Memory B cell (primary cell): ENCODE measurements around the gene UBE2J1.
"Not testable (repeated sequence)": the region's sequence is repeated elsewhere in the genome, so short reads cannot be mapped to it uniquely, and the experiment has no call there.

Experiments
- ATAC-seq: fragments of 150-1000 bp; cut with Tn5 transposase; 2 replicates; pipeline ENCODE4 v1.10.0; 2021; ENCODE audit warnings: low read depth, mild to moderate bottlenecking, moderate library complexity
- DNase-seq, 2 donors: peaks; one replicate each; pipeline ENCODE4 v3.0.0; 2022; ENCODE audit warnings: low spot score in 2 of 2
- H3K27ac Mint-ChIP-seq: one replicate; pipeline ENCODE4 v1.8.0; 2022; ENCODE audit warnings: mild to moderate bottlenecking, moderate library complexity, mixed read lengths
- H3K27me3 Mint-ChIP-seq: one replicate; pipeline ENCODE4 v1.8.0; 2022; ENCODE audit warnings: mixed read lengths
- H3K36me3 Mint-ChIP-seq: one replicate; pipeline ENCODE4 v1.8.0; 2022; ENCODE audit warnings: mild to moderate bottlenecking, mixed read lengths
- H3K4me1 Mint-ChIP-seq: one replicate; pipeline ENCODE4 v1.8.0; 2022; ENCODE audit warnings: mixed read lengths
- H3K4me3 Mint-ChIP-seq: one replicate; pipeline ENCODE4 v1.8.0; 2022; ENCODE audit warnings: mild to moderate bottlenecking, moderate library complexity, mixed read lengths
- H3K9me3 Mint-ChIP-seq: one replicate; pipeline ENCODE4 v1.8.0; 2022; ENCODE audit warnings: mixed read lengths

The UBE2J1 gene

DNA sequence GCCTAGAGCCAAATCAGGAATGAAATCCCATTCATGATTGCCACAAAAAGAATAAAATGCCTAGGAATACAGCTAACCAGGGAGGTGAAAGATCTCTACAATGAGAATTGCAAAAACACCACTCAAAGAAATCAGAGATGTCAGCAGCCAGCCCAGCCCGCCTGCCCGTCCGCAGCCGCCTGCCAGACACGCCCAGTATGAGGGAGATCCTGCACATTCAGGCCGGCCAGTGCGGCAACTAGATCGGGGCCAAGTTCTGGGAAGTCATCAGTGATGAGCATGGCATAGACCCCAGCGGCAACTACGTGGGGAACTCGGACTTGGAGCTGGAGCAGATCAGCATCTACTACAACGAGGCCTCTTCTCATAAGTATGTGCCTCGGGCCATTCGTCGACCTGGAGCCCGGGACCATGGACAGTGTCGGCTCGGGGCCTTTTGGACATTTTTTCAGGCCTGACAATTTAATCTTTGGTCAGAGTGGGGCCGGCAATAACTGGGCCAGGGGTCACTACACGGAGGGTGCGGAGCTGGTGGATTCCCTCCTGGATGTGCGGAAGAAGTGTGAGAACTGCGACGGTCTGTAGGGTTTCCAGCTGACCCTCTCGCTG is 50.8 kb downstream of the UBE2J1 start:
- H3K4me1 Mint-ChIP-seq, result peaks cover 18% of the 10 kb centered on the region
- ATAC-seq, result no peak
- no peaks in the 10 kb centered on the region for H3K36me3 Mint-ChIP-seq
- H3K27ac Mint-ChIP-seq, result no peak overlapping the region
- peaks cover 2% of the 10 kb centered on the region for H3K9me3 Mint-ChIP-seq
- no peak overlapping the region for H3K4me3 Mint-ChIP-seq
- H3K27me3 Mint-ChIP-seq, result no peaks in the 10 kb centered on the region
- no peak for DNase-seq

GRCh38 chr6:89299466-89299850 is 53.1 kb downstream of the UBE2J1 start:
- H3K27ac Mint-ChIP-seq, result no peak overlapping the region

DNA sequence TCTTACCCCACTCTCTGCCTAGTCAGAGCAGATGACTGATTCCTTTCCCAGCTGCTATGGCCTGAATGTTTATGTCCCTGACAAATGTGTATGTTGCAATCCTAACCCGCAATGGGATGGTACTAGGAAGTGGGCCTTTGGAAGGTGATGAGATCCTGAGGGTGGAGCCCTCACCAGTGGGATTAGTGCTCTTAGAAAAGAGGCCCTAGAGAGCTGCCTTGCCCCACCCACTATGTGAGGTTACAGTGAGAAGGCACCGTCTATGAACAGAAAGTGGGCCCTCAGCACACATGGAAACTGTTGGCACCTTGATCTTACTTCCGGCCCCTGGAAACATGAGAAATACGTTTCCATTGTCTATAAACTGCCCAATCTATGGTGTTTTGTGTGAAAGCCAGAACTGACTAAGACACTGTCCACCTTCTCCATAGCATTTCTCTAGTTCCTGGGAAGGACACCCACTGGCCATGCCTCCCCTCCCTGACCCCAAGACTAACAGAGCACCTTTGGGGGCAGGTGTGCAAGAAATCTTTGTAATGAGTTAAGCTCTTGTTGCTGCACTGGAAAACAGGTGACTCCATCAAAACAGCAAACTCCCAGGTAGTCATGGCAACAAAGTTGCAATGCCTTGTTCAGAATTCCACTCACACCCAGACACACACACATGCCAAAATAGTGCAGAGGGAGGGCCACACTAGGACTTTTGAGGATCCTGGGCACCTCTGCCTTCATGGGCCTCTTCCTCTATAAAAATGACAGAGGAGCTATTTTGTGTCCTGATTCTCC is 53.6 kb downstream of the UBE2J1 start:
- Mint-ChIP-seq H3K4me3 (no peak overlapping the region), H3K27ac (peak overlapping the region; percentile 38), H3K36me3 (peaks cover 3% of the 10 kb centered on the region), H3K9me3 (peaks cover 2% of the 10 kb centered on the region), H3K27me3 (no peaks in the 10 kb centered on the region), H3K4me1 (peaks cover 14% of the 10 kb centered on the region)
- no peak for ATAC-seq
- no peak for DNase-seq

More at GRCh38 chr6:89299466-89299850, 53.1 kb downstream of the UBE2J1 start:
- Mint-ChIP-seq H3K36me3 (peaks cover 3% of the 10 kb centered on the region), H3K27me3 (no peaks in the 10 kb centered on the region), H3K9me3 (peaks cover 2% of the 10 kb centered on the region), H3K4me3 (no peak overlapping the region), H3K4me1 (peaks cover 14% of the 10 kb centered on the region)
- ATAC-seq, result no peak
- no peak for DNase-seq

- H3K4me3 Mint-ChIP-seq, result peak overlapping the region; percentile 8
- ATAC-seq, result peak; percentile 84
These were observed 54.7 kb downstream of the UBE2J1 start for GRCh38 chr6:89297695-89298351.

GRCh38 chr6:89295981-89296380 is 56.5 kb downstream of the UBE2J1 start:
- Mint-ChIP-seq H3K4me1 (peaks cover 14% of the 10 kb centered on the region), H3K36me3 (peaks cover 3% of the 10 kb centered on the region), H3K27me3 (no peaks in the 10 kb centered on the region), H3K9me3 (no peaks in the 10 kb centered on the region), H3K27ac (no peak overlapping the region), H3K4me3 (no peak overlapping the region)
- ATAC-seq (no peak), DNase-seq (no peak)

More at GRCh38 chr6:89297695-89298351, 54.7 kb downstream of the UBE2J1 start:
- Mint-ChIP-seq H3K27ac (no peak overlapping the region), H3K36me3 (peaks cover 3% of the 10 kb centered on the region), H3K4me1 (peaks cover 14% of the 10 kb centered on the region), H3K27me3 (no peaks in the 10 kb centered on the region), H3K9me3 (no peaks in the 10 kb centered on the region)
- DNase-seq, result no peak

DNA sequence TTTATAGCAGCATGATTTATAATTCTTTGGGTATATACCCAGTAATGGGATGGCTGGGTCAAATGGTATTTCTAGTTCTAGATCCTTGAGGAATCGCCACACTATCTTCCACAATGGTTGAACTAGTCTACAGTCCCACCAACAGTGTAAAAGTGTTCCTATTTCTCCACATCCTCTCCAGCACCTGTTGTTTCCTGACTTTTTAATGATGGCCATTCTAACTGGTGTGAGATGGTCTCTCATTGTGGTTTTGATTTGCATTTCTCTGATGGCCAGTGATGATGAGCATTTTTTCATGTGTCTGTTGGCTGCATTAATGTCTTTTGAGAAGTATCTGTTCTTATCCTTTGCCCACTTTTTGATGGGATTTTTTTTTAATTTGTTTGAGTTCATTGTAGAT is 57.4 kb downstream of the UBE2J1 start:
- peaks cover 14% of the 10 kb centered on the region for H3K4me1 Mint-ChIP-seq
- not testable (repeated sequence) for ATAC-seq, H3K27me3 Mint-ChIP-seq, H3K27ac Mint-ChIP-seq, DNase-seq, H3K9me3 Mint-ChIP-seq, H3K4me3 Mint-ChIP-seq, H3K36me3 Mint-ChIP-seq

DNA sequence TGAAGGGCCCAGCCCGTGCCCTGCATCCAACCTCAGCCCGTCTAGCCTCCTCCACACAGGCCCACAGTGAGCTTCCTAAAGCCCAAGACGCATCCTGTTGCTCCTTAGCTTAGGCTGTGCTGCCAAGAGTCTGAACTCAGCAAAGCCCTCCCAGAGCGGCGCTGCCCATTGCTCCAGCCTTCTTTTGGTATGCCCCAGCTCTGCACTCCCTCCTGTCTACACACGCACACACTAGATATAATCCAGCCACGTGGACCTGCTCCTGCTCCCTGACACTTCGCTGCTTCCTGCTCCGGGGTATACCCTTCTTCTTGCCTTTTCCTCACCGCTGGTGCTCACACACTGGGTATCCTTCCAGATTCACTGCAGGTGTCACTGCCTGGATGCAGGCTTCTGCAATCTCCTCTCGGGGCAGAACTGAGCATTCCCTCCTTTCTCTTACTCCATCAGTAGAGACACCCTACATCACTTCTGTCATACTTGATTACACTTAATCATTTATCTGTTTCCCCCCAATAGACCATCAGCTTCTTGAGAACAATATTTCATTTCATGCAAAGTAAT is 61.2 kb downstream of the UBE2J1 start:
- peaks cover 7% of the 10 kb centered on the region for H3K9me3 Mint-ChIP-seq
- H3K27ac Mint-ChIP-seq, result no peak overlapping the region
- H3K27me3 Mint-ChIP-seq, result no peaks in the 10 kb centered on the region
- H3K4me3 Mint-ChIP-seq, result no peak overlapping the region
- H3K4me1 Mint-ChIP-seq, result peaks cover 2% of the 10 kb centered on the region
- no peak for DNase-seq
- ATAC-seq, result no peak
- peaks cover 8% of the 10 kb centered on the region for H3K36me3 Mint-ChIP-seq

GRCh38 chr6:89290401-89291155 is 61.9 kb downstream of the UBE2J1 start:
- Mint-ChIP-seq H3K9me3 (peaks cover 7% of the 10 kb centered on the region), H3K4me3 (no peak overlapping the region), H3K4me1 (peaks cover 2% of the 10 kb centered on the region), H3K27me3 (no peaks in the 10 kb centered on the region), H3K36me3 (peaks cover 8% of the 10 kb centered on the region), H3K27ac (no peak overlapping the region)
- no peak for ATAC-seq
- no peak for DNase-seq

GRCh38 chr6:89289710-89290109 is 62.8 kb downstream of the UBE2J1 start:
- no peak for DNase-seq
- Mint-ChIP-seq H3K36me3 (peaks cover 5% of the 10 kb centered on the region), H3K27me3 (no peaks in the 10 kb centered on the region), H3K27ac (no peak overlapping the region), H3K4me3 (no peak overlapping the region), H3K9me3 (peaks cover 7% of the 10 kb centered on the region), H3K4me1 (peaks cover 2% of the 10 kb centered on the region)
- no peak for ATAC-seq

- DNase-seq, result no peak
- H3K4me3 Mint-ChIP-seq, result no peak overlapping the region
- no peak for ATAC-seq
- H3K4me1 Mint-ChIP-seq, result peaks cover 2% of the 10 kb centered on the region
- H3K27ac Mint-ChIP-seq, result no peak overlapping the region
- no peaks in the 10 kb centered on the region for H3K27me3 Mint-ChIP-seq
- peaks cover 5% of the 10 kb centered on the region for H3K36me3 Mint-ChIP-seq
- peaks cover 7% of the 10 kb centered on the region for H3K9me3 Mint-ChIP-seq
These were observed 65.0 kb downstream of the UBE2J1 start for GRCh38 chr6:89287351-89288028.

DNA sequence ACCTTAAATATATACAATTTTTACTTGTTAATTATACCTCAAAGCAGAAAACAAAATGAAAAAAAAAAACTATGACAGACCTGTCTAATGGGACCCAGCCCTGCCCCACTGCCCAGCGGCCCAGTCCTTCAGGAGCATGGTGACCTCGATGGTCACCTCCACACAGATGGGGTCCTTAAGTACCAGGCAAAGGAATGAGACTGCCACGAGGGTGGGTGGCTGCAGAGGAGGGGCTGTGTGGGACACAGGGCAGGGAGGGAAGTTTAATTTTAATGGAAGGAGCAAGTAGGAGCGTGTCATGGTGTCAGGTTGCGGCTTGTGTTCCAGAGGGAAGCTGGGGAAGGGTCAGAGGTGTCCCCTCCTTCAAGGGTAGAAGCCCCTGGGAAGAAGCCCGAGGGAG is 66.0 kb downstream of the UBE2J1 start:
- Mint-ChIP-seq H3K9me3 (peaks cover 7% of the 10 kb centered on the region), H3K27ac (no peak overlapping the region), H3K27me3 (no peaks in the 10 kb centered on the region), H3K4me3 (no peak overlapping the region), H3K36me3 (peaks cover 5% of the 10 kb centered on the region), H3K4me1 (peaks cover 8% of the 10 kb centered on the region)
- no peak for ATAC-seq
- DNase-seq, result no peak

DNA sequence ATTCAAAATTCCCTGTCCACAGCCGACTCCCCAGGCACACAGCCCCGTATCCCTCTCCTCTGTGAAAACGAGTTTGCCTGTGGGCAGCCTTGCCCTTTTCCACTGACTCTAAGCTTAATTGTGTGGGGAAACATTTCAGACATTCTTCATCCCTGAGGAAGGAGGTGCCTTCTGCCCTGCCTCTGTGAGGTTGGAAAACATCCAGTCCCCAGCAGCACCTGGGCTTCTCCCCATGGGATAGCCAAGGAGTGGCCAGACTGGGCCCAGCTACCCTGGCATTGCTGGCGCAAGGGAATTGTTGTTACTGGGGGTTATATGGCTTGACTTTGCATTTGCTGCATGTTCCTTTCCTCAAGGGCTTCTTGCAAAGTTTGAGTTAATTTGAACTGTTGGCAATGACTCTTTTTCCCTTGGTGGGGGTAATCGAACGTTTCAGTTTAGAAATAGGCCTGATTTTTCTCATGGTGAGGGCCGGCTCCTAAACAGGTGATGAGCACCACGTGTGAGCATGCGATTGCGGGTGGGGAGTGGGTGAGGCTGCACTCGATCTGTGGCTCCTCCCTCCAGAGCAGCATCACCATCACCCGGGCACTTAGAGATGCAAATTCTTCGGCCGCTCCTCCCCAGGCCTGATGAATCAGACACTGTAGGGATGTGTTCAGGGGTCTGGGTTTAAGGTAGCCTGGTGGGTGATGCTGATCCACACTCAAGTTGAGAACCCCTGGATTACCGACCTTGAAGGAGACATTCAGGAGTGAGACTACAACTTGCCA is 67.4 kb downstream of the UBE2J1 start:
- H3K36me3 Mint-ChIP-seq, result peaks cover 5% of the 10 kb centered on the region
- DNase-seq, result no peak
- no peak overlapping the region for H3K4me3 Mint-ChIP-seq
- peaks cover 14% of the 10 kb centered on the region for H3K4me1 Mint-ChIP-seq
- H3K9me3 Mint-ChIP-seq, result peaks cover 7% of the 10 kb centered on the region
- H3K27me3 Mint-ChIP-seq, result no peaks in the 10 kb centered on the region
- no peak overlapping the region for H3K27ac Mint-ChIP-seq
- ATAC-seq, result no peak

DNA sequence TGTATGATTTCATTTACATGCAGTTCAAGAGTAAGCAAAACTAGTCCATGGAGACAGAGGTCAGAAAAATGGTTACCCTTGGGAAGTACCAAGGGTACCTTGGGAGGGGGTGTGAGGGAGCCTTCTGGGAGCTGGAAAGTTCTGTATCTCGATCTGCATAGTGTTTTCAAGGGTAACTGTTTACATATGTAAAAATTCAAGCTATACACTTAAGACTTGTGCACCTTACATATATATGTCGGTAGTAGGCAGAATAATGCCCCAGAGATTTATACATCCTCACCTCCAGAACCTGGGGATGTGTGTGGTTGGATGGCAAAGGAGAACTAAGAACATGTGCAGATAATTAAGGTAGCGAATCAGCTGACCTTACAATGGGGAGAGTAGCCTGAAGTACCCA is 68.4 kb downstream of the UBE2J1 start:
- no peak for DNase-seq
- Mint-ChIP-seq H3K27me3 (no peaks in the 10 kb centered on the region), H3K4me1 (peaks cover 14% of the 10 kb centered on the region), H3K27ac (no peak overlapping the region), H3K9me3 (peaks cover 3% of the 10 kb centered on the region), H3K36me3 (peaks cover 3% of the 10 kb centered on the region), H3K4me3 (no peak overlapping the region)
- ATAC-seq, result no peak
